IPS-NIHi7 (cell line): ENCODE measurements around the gene PITPNB.

Experiments
- DNase-seq: peaks from one replicate; pipeline ENCODE4 v3.0.0; 2012; ENCODE audit warnings: mixed read lengths; ENCODE audit errors: extremely low spot score

Gene PITPNB

GRCh38 chr22:27880778-27881394 lies 38.2 kb downstream of the PITPNB start:
- DNase-seq, result no peak

- DNase-seq, result peak; percentile 68
These were observed 39.1 kb downstream of the PITPNB start for GRCh38 chr22:27879923-27880322.

GRCh38 chr22:27878541-27878940 lies 40.5 kb downstream of the PITPNB start:
- DNase-seq, result no peak

DNA sequence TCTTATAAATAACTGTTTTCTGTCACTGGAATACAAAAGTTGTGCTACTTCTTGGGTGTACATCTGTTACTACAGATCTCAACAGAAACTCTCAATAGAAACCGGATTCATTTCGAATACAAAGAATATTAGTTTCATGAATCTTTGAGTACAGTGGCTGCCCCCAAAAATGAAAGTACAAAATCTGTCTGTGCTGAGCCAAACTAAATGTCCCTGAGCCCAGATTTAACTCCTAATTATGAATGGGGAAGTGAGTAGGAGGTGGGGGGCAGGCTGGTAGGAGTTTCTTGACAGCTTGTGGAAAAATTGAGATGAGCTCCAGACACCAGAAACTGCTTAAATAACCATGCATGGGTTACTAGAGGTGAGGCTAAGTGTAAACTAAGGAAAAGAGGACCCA lies 41.6 kb downstream of the PITPNB start:
- DNase-seq, result no peak

- DNase-seq, result no peak
These were observed 42.4 kb downstream of the PITPNB start for GRCh38 chr22:27876684-27877083.

DNA sequence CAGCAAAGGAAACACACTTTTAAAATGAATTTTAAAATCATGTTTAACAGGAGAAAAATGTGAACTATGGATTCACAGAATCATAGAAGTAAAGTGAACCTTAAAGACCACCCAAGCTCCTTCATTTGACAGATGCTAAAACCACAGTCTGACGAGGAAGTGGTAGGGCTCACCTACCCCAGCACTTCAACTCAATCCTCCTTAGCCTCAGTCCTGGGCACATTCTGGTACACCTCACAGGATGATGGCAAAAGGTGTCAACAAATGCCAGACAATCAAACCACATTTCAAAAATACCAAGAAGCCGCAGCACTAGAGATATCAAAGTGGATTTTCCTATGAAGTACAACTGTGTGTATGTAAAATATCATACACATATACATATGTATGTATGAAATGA lies 43.1 kb downstream of the PITPNB start:
- DNase-seq, result no peak

- DNase-seq, result no peak
These were observed 44.3 kb downstream of the PITPNB start for GRCh38 chr22:27874764-27875163.

DNA sequence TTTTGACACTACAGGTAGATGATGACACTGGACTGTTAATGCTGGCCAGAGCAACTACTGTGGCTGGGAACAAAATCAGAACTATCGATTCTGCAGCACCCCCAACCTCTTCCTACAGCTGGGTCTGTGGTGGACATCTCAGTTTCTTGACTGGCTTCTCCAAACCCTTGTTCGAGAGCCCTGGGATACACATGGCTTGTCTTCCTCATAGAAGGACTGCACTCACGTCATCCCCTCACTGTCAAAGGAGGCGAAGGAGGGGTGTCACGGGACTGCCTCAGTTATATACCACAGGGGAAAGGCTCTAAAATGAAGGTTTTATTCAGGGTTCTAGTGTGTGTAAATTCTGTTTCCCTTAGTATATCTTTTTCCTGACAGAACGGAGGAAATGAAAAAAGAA lies 44.9 kb downstream of the PITPNB start:
- no peak for DNase-seq

DNA sequence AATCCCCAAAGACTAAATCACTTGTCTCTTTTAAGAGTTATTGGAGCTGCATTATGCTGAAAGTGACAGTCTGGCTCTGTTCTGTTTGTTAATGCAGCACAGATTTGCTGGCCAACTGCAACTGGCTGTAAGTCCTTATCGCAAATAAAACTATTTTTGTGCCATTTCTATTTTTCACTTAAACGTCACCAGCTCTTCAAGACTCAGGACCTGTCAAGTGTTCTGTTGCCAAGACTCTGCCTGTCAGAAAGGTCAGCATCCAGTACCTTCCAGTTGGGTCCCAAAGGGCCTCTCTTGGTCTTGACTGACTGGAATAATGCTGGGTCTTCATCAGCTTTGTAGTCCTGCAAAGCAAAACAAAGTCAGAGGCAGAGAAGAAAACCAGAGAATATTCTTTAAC lies 45.6 kb downstream of the PITPNB start:
- DNase-seq, result no peak

DNA sequence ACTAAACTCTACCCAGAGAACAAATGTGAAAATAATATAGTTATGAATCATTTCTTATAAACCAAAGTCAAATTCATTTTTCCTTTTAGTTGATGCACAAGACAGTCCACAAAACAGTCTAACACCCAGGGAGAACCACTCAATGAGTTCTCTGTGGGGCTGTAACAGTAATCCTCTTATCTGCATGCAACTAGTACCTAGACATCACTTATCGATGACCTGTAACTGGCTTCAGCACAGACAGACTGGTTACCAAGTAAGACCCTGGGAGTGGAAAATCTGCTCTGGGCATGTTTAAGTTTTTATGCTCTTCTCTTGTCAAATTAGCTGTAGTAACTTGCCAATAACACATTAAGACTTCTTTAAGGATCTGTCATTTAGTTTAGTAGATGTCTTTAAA lies 46.6 kb downstream of the PITPNB start:
- DNase-seq, result no peak

DNA sequence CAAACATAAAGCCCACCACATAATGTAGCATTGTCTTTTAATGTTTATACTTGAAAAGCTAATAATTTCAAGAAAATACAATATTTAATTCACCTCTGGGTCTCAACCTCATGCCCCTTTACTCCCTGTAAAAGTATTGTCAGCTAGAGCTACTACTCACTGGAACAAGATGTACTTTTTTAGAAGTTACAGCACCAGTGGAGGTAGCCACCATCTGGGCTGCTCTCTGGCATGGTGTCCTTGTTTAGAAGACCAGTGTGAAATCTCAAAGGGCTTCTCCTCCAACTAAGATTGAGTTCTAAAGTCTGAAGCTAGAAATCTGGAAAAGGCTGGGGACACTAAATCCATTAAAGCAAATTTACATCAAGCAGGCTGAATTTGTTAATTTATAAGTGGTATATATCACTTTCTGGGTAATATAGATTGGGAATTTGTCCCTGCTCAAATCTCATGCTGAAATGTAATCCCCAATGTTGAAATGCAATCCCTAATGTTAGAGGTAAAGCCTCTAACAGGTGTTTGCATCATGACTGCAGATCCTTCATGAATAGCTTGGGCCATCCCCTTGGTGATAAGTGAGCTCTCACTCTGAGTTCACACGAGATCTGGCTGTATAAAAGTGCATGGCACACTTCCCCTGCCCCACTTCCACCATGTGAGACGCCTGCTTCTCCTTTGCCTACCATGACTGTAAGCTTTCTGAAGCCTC lies 47.6 kb downstream of the PITPNB start:
- DNase-seq, result no peak

GRCh38 chr22:27870234-27871191 lies 48.5 kb downstream of the PITPNB start:
- no peak for DNase-seq

DNA sequence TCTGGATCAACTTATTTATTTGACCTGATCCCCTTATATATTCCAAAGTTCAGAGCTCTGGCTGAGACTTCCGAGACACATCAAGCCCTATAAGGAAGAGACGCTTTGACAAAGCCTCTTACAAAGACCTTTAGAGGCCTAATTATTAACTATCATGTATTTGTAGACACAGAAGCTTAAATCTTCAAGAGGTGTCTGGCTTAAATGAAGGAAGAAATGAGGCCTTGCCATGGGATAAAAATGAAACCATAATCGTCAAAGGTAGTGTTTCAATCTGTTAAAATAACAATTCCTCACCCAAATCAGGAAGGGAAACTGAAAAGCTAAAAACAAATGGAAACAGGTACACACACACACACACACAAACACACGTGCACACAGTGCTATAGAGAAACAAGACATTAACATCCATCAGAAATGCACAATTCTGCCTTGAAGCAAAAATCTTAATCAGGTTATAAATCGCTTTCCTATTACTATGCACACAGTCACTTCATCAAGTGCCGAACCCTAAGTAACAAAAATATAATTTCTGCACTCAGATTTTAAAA lies 50.2 kb downstream of the PITPNB start:
- no peak for DNase-seq

- DNase-seq, result no peak
These were observed 50.9 kb downstream of the PITPNB start for GRCh38 chr22:27867953-27868731.

- no peak for DNase-seq
These were observed 51.7 kb downstream of the PITPNB start for GRCh38 chr22:27867085-27867952.

DNA sequence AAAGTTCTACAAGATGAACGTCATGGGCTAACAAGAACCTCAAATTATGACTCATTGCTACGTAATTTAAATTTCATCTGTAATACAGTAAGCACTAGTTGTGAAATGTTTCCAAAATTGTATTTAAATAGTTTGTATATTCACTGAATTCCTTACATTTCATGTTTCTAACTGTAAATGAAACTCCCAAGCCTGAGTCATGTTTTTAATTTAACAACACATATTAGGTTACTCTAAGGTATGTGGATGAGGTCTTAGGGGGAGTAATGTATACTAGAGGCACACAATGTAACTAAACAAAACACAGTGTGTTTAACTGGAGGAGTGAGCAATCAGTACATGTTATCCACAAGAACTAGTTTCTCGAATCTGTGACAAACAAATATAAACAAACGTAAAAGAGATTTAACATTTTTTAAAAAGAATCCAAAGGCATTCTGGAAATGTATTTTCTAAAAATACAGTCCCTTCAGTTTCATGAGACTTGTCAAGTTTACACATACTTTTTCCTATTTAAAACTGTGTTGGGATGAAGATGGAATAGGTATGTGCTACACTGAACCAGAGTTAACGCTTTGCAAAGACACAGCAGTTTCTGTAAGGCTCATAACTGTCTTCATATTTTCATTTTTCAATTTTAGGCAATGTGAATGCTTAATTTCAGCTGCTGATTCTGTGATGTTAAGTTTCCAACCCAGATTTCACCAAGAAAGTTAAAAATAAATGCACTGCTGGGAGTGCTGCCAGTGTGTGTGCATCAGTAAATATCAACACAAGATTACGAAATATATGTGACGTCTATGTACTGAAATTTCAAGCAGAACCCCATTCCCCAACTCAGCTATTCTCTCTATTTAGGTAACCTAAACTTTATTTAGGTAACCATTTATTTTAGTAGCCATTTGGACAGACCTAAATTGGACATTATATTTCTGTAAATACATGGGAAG lies 52.6 kb downstream of the PITPNB start:
- no peak for DNase-seq

DNA sequence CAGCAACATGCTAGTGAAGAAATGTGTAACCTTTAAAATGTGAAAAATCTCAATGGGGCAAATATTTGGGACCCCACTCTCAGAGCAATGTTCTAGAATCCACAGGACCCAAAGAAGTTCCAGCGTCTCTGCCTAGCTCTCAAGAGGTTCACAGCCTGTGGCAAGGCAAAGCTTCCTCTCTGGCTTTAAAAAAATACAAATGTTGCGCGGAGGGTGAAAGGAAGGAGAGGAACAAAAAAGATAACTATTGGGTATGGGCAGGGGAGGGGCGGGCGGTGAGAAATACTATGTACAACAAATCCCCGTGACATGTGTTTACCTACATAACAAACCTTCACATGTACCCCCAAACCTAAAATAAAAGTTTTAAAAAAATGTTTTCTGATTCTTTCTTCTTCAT lies 53.6 kb downstream of the PITPNB start:
- no peak for DNase-seq

DNA sequence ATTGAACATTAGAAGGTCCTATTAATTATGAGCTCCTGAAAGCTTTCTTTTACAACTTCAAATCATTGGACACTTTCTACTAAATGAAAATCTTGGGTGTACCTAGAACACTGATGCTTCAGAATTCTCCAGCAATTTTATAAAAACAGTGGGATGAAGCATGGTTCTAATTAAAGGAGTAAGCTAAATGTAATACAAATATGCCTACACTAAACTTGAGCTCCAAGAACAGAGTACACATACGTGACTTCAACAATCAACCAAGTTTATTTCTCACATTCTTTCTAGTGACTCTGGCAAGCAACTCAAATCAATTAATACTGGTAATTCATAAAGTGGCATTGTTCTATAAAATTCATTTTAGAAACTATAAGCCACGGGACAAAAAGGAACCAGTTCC lies 55.5 kb downstream of the PITPNB start:
- no peak for DNase-seq

- no peak for DNase-seq
These were observed 56.1 kb downstream of the PITPNB start for GRCh38 chr22:27863001-27863400.
